GM19099 (cell line): ENCODE measurements around the gene IFI44L.

ENCODE experiments used
- POLR2A ChIP-seq: IDR thresholded peaks from 3 replicates; pipeline ENCODE4 v1.6.1; 2011; ENCODE audit warnings: low read depth; ENCODE audit not compliant: insufficient read length; ENCODE audit errors: extremely low read depth

Gene IFI44L

DNA sequence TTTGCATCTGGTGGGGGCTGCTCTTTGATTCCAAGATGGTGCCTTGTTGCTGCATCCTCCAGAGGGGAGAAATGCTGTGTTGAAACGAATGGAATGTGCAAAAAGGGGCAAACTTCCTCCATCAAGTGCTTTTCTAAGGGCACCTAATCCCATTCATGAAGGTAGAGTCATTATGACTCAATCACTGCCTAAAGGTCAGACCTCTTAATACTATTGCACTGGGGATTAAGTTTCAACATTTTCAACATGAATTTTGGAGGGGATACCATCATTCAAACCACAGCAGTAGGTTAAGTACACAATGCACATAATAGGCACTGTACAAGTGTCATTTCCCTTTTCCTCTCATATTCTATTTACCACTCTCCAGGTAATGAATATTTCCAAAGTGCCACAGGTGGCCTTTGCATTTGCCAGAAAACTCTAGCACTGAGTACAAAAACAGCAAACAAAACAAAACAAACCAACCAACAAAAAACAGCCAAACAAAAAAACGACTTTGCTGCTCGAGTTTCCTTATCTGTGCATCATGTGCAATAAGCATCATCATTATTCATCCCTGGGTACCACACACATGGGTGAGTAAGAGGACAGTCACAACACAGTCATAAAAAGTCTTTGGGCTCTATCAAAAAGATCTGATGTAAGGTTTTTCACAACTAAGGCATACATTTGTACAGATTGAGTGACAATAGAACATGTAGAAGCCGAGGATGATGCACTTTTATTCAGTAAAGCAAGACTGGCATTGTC, 71.9 kb downstream of the IFI44L start:
- no peak for TF ChIP-seq POLR2A
